Measurements from ENCODE around the gene ADAMTSL3. TPM values are rescaled to one million over a fixed set of nuclear protein-coding genes. Genes with fewer than 3 reads are reported as not detected.
"Not testable (repeated sequence)": the region's sequence is repeated elsewhere in the genome, so short reads cannot be mapped to it uniquely, and the experiment has no call there.

ADAMTSL3 gene
- total RNA-seq, 1 donor from 2014 or later: 0.32 TPM

GRCh38 chr15:84046064-84046637, 392.2 kb downstream of the ADAMTSL3 start:
- no peak for TF ChIP-seq CTCF (IDR thresholded peaks at IDR 0.05; ENCODE audit: partially characterized antibody, unreplicated experiment)
- Mint-ChIP-seq H3K4me1 (ENCODE audit: low read depth, unreplicated experiment) (no peaks in the 10 kb centered on the region), H3K9me3 (ENCODE audit: unreplicated experiment) (peaks cover 8% of the 10 kb centered on the region), H3K4me3 (ENCODE audit: unreplicated experiment) (no peak overlapping the region), H3K27ac (ENCODE audit: unreplicated experiment) (no peak overlapping the region), H3K27me3 (ENCODE audit: unreplicated experiment) (peaks cover 2% of the 10 kb centered on the region), H3K36me3 (ENCODE audit: unreplicated experiment) (peaks cover 12% of the 10 kb centered on the region)
- no peak for DNase-seq

- not testable (repeated sequence) for H3K36me3 Mint-ChIP-seq (ENCODE audit: unreplicated experiment); H3K4me1 Mint-ChIP-seq (ENCODE audit: low read depth, unreplicated experiment); DNase-seq; H3K4me3 Mint-ChIP-seq (ENCODE audit: unreplicated experiment); H3K9me3 Mint-ChIP-seq (ENCODE audit: unreplicated experiment); H3K27me3 Mint-ChIP-seq (ENCODE audit: unreplicated experiment); H3K27ac Mint-ChIP-seq (ENCODE audit: unreplicated experiment)
These were observed 395.6 kb downstream of the ADAMTSL3 start for GRCh38 chr15:84049480-84049879.

- DNase-seq: no peak
- Mint-ChIP-seq H3K4me3 (ENCODE audit: unreplicated experiment) (no peak overlapping the region), H3K4me1 (ENCODE audit: low read depth, unreplicated experiment) (no peaks in the 10 kb centered on the region), H3K27me3 (ENCODE audit: unreplicated experiment) (peaks cover 2% of the 10 kb centered on the region), H3K9me3 (ENCODE audit: unreplicated experiment) (peaks cover 4% of the 10 kb centered on the region), H3K27ac (ENCODE audit: unreplicated experiment) (no peak overlapping the region), H3K36me3 (ENCODE audit: unreplicated experiment) (peaks cover 7% of the 10 kb centered on the region)
- TF ChIP-seq CTCF (IDR thresholded peaks at IDR 0.05; ENCODE audit: partially characterized antibody, unreplicated experiment): no peak
These were observed 396.2 kb downstream of the ADAMTSL3 start for GRCh38 chr15:84050076-84050475.

- not testable (repeated sequence) for H3K4me1 Mint-ChIP-seq (ENCODE audit: low read depth, unreplicated experiment); H3K36me3 Mint-ChIP-seq (ENCODE audit: unreplicated experiment); H3K9me3 Mint-ChIP-seq (ENCODE audit: unreplicated experiment); H3K27me3 Mint-ChIP-seq (ENCODE audit: unreplicated experiment); DNase-seq; H3K4me3 Mint-ChIP-seq (ENCODE audit: unreplicated experiment); H3K27ac Mint-ChIP-seq (ENCODE audit: unreplicated experiment)
These were observed 397.2 kb downstream of the ADAMTSL3 start for GRCh38 chr15:84051146-84051545.

GRCh38 chr15:84054544-84054943, 400.6 kb downstream of the ADAMTSL3 start:
- not testable (repeated sequence) for H3K27me3 Mint-ChIP-seq (ENCODE audit: unreplicated experiment); H3K4me3 Mint-ChIP-seq (ENCODE audit: unreplicated experiment); H3K9me3 Mint-ChIP-seq (ENCODE audit: unreplicated experiment); DNase-seq; H3K27ac Mint-ChIP-seq (ENCODE audit: unreplicated experiment); H3K4me1 Mint-ChIP-seq (ENCODE audit: low read depth, unreplicated experiment); H3K36me3 Mint-ChIP-seq (ENCODE audit: unreplicated experiment)

GRCh38 chr15:84057714-84058331, 403.9 kb downstream of the ADAMTSL3 start:
- Mint-ChIP-seq H3K4me1 (ENCODE audit: low read depth, unreplicated experiment) (no peaks in the 10 kb centered on the region), H3K36me3 (ENCODE audit: unreplicated experiment) (no peaks in the 10 kb centered on the region), H3K9me3 (ENCODE audit: unreplicated experiment) (peaks cover 3% of the 10 kb centered on the region), H3K27me3 (ENCODE audit: unreplicated experiment) (no peaks in the 10 kb centered on the region), H3K4me3 (ENCODE audit: unreplicated experiment) (no peak overlapping the region), H3K27ac (ENCODE audit: unreplicated experiment) (no peak overlapping the region)
- no peak for DNase-seq
- no peak for TF ChIP-seq CTCF (IDR thresholded peaks at IDR 0.05; ENCODE audit: partially characterized antibody, unreplicated experiment)

- H3K36me3 Mint-ChIP-seq (ENCODE audit: unreplicated experiment); H3K27ac Mint-ChIP-seq (ENCODE audit: unreplicated experiment); H3K9me3 Mint-ChIP-seq (ENCODE audit: unreplicated experiment); H3K27me3 Mint-ChIP-seq (ENCODE audit: unreplicated experiment); DNase-seq; H3K4me3 Mint-ChIP-seq (ENCODE audit: unreplicated experiment); H3K4me1 Mint-ChIP-seq (ENCODE audit: low read depth, unreplicated experiment): not testable (repeated sequence)
These were observed 409.8 kb downstream of the ADAMTSL3 start for GRCh38 chr15:84063674-84064073.

GRCh38 chr15:84068674-84069073, 414.8 kb downstream of the ADAMTSL3 start:
- H3K27me3 Mint-ChIP-seq (ENCODE audit: unreplicated experiment); H3K36me3 Mint-ChIP-seq (ENCODE audit: unreplicated experiment); H3K4me3 Mint-ChIP-seq (ENCODE audit: unreplicated experiment); DNase-seq; H3K9me3 Mint-ChIP-seq (ENCODE audit: unreplicated experiment); H3K4me1 Mint-ChIP-seq (ENCODE audit: low read depth, unreplicated experiment); H3K27ac Mint-ChIP-seq (ENCODE audit: unreplicated experiment): not testable (repeated sequence)

GRCh38 chr15:84078038-84078437, 424.1 kb downstream of the ADAMTSL3 start:
- H3K4me1 Mint-ChIP-seq (ENCODE audit: low read depth, unreplicated experiment); H3K27ac Mint-ChIP-seq (ENCODE audit: unreplicated experiment); H3K36me3 Mint-ChIP-seq (ENCODE audit: unreplicated experiment); DNase-seq; H3K27me3 Mint-ChIP-seq (ENCODE audit: unreplicated experiment); H3K4me3 Mint-ChIP-seq (ENCODE audit: unreplicated experiment); H3K9me3 Mint-ChIP-seq (ENCODE audit: unreplicated experiment): not testable (repeated sequence)

Measured in glutamatergic neuron (in vitro differentiated cells).